Neuronal stem cell (in vitro differentiated cells): ENCODE measurements around the gene ZNF101. TPM values are rescaled to one million over a fixed set of nuclear protein-coding genes. Genes with fewer than 3 reads are reported as not detected.

Experiments used
- DNase-seq: peaks from one replicate; pipeline ENCODE4 v3.0.0-alpha.2; 2013; ENCODE audit warnings: low spot score
- H2AFZ ChIP-seq: one replicate; pipeline ENCODE4 v1.6.1; 2013; ENCODE audit warnings: mild to moderate bottlenecking, low read length, inconsistent platforms
- H2AK5ac ChIP-seq: 2 replicates; pipeline ENCODE4 v1.6.1; 2013; ENCODE audit warnings: low read depth, mild to moderate bottlenecking, inconsistent platforms, low read length, moderate library complexity, mixed read lengths
- H2BK120ac ChIP-seq: 2 replicates; pipeline ENCODE4 v1.6.1; 2013; ENCODE audit warnings: low read depth, mild to moderate bottlenecking, inconsistent platforms, low read length, moderate library complexity, mixed read lengths
- H2BK12ac ChIP-seq: one replicate; pipeline ENCODE4 v1.6.1; 2013; ENCODE audit warnings: low read length, inconsistent platforms
- H2BK15ac ChIP-seq: 2 replicates; pipeline ENCODE4 v1.6.1; 2013; ENCODE audit warnings: mild to moderate bottlenecking, low read length, inconsistent platforms, mixed read lengths
- H2BK5ac ChIP-seq: one replicate; pipeline ENCODE4 v1.6.1; 2013; ENCODE audit warnings: inconsistent platforms, mild to moderate bottlenecking, low read length, moderate library complexity
- H3K14ac ChIP-seq: one replicate; pipeline ENCODE4 v1.6.1; 2013; ENCODE audit warnings: low read length, inconsistent platforms
- H3K18ac ChIP-seq: 2 replicates; pipeline ENCODE4 v1.6.1; 2013; ENCODE audit warnings: low read length, inconsistent platforms
- H3K23ac ChIP-seq: 2 replicates; pipeline ENCODE4 v1.6.1; 2013; ENCODE audit warnings: low read depth, mild to moderate bottlenecking, mixed read lengths, low read length, inconsistent platforms; ENCODE audit not compliant: poor library complexity
- H3K27ac ChIP-seq: replicated peaks from 3 replicates; pipeline ENCODE4 v1.5.1; 2013; ENCODE audit warnings: low read length, inconsistent platforms
- H3K27me3 ChIP-seq, 3 experiments: 2 replicates each; pipeline ENCODE4 v1.6.1; 2013; ENCODE audit warnings: low read length in 3 of 3, mild to moderate bottlenecking in 2 of 3, inconsistent platforms in 1 of 3, low read depth in 1 of 3, mixed read lengths in 1 of 3, moderate library complexity in 1 of 3; ENCODE audit not compliant: control insufficient read depth in 3 of 3, insufficient read depth in 3 of 3
- H3K36me3 ChIP-seq, 2 donors: replicated peaks in 1 of 2; 2 replicates each; pipeline ENCODE4 v1.6.1; 2013; ENCODE audit warnings: low read length in 2 of 2; ENCODE audit not compliant: control insufficient read depth in 2 of 2, insufficient read depth in 2 of 2
- H3K4ac ChIP-seq: 2 replicates; pipeline ENCODE4 v1.6.1; 2013; ENCODE audit warnings: inconsistent platforms, mild to moderate bottlenecking, low read length, moderate library complexity
- H3K4me1 ChIP-seq, 2 donors: 1 replicate in 1 of 2; 2 replicates in 1 of 2; pipeline ENCODE4 v1.6.1; 2013; ENCODE audit warnings: low read length in 2 of 2, low read depth in 1 of 2; ENCODE audit not compliant: control insufficient read depth in 2 of 2, insufficient read depth in 1 of 2
- H3K4me2 ChIP-seq: one replicate; pipeline ENCODE4 v1.6.1; 2013; ENCODE audit warnings: mild to moderate bottlenecking, low read length, inconsistent platforms; ENCODE audit not compliant: insufficient read depth, poor library complexity, severe bottlenecking
- H3K4me3 ChIP-seq, 2 donors: 2 replicates each; pipeline ENCODE4 v1.5.1; 2013; ENCODE audit warnings: low read length in 2 of 2, mild to moderate bottlenecking in 2 of 2, inconsistent platforms in 1 of 2, moderate library complexity in 1 of 2
- H3K79me1 ChIP-seq: one replicate; pipeline ENCODE4 v1.6.1; 2013; ENCODE audit warnings: low read depth, mild to moderate bottlenecking, inconsistent platforms, low read length, moderate library complexity
- H3K9ac ChIP-seq: one replicate; pipeline ENCODE4 v1.6.1; 2013; ENCODE audit warnings: mild to moderate bottlenecking, low read depth, low read length, inconsistent platforms; ENCODE audit not compliant: poor library complexity
- H3K9me3 ChIP-seq, 2 donors: replicated peaks in 1 of 2; 2 replicates each; pipeline versions ENCODE3 to v1.6.1; 2013; ENCODE audit warnings: low read length in 2 of 2, mild to moderate bottlenecking in 2 of 2, inconsistent platforms in 1 of 2, low read depth in 1 of 2, mixed read lengths in 1 of 2, moderate library complexity in 1 of 2; ENCODE audit not compliant: control insufficient read depth in 2 of 2, insufficient read depth in 1 of 2
- H4K8ac ChIP-seq: one replicate; pipeline ENCODE4 v1.6.1; 2013; ENCODE audit warnings: low read depth, mild to moderate bottlenecking, inconsistent platforms, low read length, moderate library complexity
- H4K91ac ChIP-seq: one replicate; pipeline ENCODE4 v1.6.1; 2013; ENCODE audit warnings: low read length, low read depth, mild to moderate bottlenecking, inconsistent platforms; ENCODE audit not compliant: poor library complexity
- WGBS, 2 donors: extraction: QIAGEN DNeasy Blood & Tissue Kit; methylation state at CpG; one replicate each; pipeline ENCODE4 v1.1.7; 2013; ENCODE audit warnings: missing lambda C conversion rate in 2 of 2, mixed read lengths in 1 of 2; ENCODE audit not compliant: insufficient read length in 2 of 2, insufficient replicate concordance in 1 of 2; ENCODE audit errors: extremely low coverage in 2 of 2; 5-methylcytosine and 5-hydroxymethylcytosine counted together
- polyA plus RNA-seq, 2 experiments: library from polyadenylated mRNA; stranded (reverse); fragments of 200-250 nt; gene quantifications; one replicate each; pipeline ENCODE4 v1.2.3, GENCODE V29; 2013

The ZNF101 gene
- 14.0 TPM for polyA plus RNA-seq (2013, experiment 1 of 2)
- 14.0 TPM for polyA plus RNA-seq (2013, experiment 2 of 2)

DNA sequence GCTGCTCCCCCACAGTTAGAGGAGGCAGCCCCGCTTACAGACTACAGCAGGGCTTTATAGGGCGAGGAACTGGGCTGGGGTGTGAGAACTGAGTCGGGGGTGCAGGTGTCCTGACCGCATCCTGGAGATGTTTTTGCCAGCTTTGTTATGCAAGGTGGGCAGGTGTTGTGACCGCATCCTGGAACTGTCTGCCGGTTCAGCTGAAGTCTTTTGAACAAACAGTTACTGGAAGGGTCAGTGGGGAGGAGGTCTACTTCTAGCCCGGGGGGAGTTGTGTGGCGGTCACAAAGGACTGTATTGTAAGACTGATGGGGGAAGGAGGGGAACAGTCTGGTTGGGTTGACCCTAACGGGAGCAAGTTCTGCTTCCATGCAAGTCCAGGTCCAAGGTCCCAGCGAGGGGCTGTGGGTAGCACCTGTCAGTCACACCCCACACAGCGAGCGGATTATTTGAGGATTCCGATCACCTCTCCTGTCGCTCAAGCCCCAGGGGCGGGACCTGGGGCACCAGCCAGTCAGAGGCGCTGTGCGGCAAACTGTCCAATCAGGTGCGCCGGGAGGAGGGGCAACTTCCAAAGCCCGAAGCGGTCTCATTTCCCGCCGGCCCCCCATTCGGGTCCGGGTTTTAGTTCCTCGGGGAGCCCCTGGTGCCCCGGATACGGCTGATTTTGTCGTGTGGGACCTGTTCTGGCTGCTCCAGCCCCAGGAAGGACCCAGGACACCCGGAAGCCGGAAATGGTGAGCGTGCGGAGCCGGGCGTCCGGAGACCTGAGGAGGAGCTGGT, at the start of gene ZNF101:
TSS of gene ZNF101 (plus strand) at position 610 of the 783 bp plus-strand sequence. CDS start at position 735, 125 bp downstream.
- Histone ChIP-seq H3K27ac (peak within 1 kb of the TSS; percentile 76), H3K14ac (no peak within 1 kb of the TSS)
- WGBS, 2 donors: no CpG with 5 or more reads among the region's 36 CpGs

GRCh38 chr19:19619181-19619848, 49.3 kb upstream of the ZNF101 start:
- Histone ChIP-seq H3K9ac (no peak overlapping the region), H3K27me3 (no peaks in the 10 kb centered on the region), H3K4me2 (peak overlapping the region; percentile 83), H2BK5ac (no peak overlapping the region), H2AK5ac (peak overlapping the region; percentile 47), H3K18ac (peak overlapping the region; percentile 94), H2AFZ (peak overlapping the region; percentile 90), H3K27ac (no peak overlapping the region), H3K9me3 (no peaks in the 10 kb centered on the region), H4K8ac (no peak overlapping the region), H3K4ac (no peak overlapping the region), H3K36me3 (peaks cover 0 to 10% of the 10 kb centered on the region in 2 donors), H2BK15ac (peak overlapping the region; percentile 49), H4K91ac (no peak overlapping the region), H2BK12ac (no peak overlapping the region), H3K14ac (no peak overlapping the region), H2BK120ac (no peak overlapping the region), H3K23ac (peak overlapping the region; percentile 96), H3K79me1 (no peaks in the 10 kb centered on the region), H3K4me3 (peak overlapping the region in 1 of 2 donors; percentile 72), H3K4me1 (peaks cover 5% of the 10 kb centered on the region in 2 donors)
- no peak for DNase-seq
- no CpG with 5 or more reads among the region's 21 CpGs for WGBS, 2 donors

More for the DNA sequence above, at the start of gene ZNF101:
- peak; percentile 89 for DNase-seq
- Histone ChIP-seq H2AFZ (peak within 1 kb of the TSS; percentile 87), H3K4me1 (peaks cover 3 to 6% of the 10 kb centered on the region in 2 donors), H3K4ac (no peak within 1 kb of the TSS), H2BK12ac (no peak within 1 kb of the TSS), H2BK5ac (peak within 1 kb of the TSS; percentile 82), H2BK120ac (no peak within 1 kb of the TSS), H3K23ac (peak within 1 kb of the TSS; percentile 73), H4K91ac (no peak within 1 kb of the TSS), H3K18ac (peak within 1 kb of the TSS; percentile 98), H3K9ac (peak within 1 kb of the TSS; percentile 79), H2BK15ac (peak within 1 kb of the TSS; percentile 75), H4K8ac (no peak within 1 kb of the TSS), H3K36me3 (peaks cover 0 to 26% of the 10 kb centered on the region in 2 donors), H3K9me3 (peaks cover 0 to 34% of the 10 kb centered on the region in 2 donors), H3K4me3 (peak within 1 kb of the TSS; percentile 97), H3K79me1 (peaks cover 6% of the 10 kb centered on the region), H3K27me3 (no peaks in the 10 kb centered on the region), H2AK5ac (no peak within 1 kb of the TSS), H3K4me2 (peak within 1 kb of the TSS; percentile 67)

DNA sequence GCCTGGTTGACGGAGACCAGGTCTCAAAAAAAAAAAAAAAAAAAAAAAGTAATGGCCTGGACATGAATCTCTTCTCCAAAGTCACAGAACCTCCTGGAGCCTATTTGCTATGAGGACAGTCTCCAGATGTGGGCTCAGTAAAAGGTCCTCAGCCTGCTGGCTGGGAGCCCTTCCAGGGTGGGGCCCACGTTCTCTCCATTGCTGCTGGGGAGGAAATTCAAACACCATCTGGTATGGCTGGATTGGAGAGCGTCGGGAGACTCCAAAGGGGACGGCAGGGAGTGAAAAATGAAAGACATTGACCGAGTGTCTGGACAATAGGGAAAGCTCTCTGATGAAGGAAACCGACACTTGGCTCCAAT, 48.8 kb upstream of the ZNF101 start:
- WGBS, 2 donors: no CpG with 5 or more reads among the region's 7 CpGs
- no peak overlapping the region for H3K27ac ChIP-seq
- H2AFZ ChIP-seq: no peak overlapping the region

DNA sequence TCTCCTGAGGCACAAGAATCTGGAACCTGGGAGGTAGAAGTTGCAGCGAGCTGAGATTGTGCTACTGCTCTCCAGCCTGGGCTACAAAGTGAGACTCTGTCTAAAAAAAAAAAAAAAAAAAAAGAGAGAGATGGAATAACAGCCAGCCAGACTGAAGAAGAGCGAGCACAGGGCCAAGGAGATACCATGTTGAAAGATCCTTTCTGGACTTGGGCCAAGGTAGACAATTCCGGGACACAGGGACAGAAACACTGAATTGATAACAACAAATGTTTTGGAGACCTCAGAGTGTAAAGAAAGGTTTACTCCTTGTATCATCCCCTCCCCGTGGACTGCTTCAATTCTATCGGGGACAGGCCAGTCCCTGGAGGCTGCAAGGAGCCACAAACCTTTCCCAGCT, 45.3 kb upstream of the ZNF101 start:
- Histone ChIP-seq H4K91ac (no peak overlapping the region), H3K4me1 (peaks cover 5 to 18% of the 10 kb centered on the region in 2 donors), H3K23ac (no peak overlapping the region), H2BK120ac (no peak overlapping the region), H3K79me1 (peaks cover 13% of the 10 kb centered on the region), H3K4ac (no peak overlapping the region), H3K9me3 (no peaks in the 10 kb centered on the region), H2BK12ac (no peak overlapping the region), H2BK5ac (no peak overlapping the region), H3K14ac (no peak overlapping the region), H2AK5ac (no peak overlapping the region), H2BK15ac (no peak overlapping the region), H3K4me3 (no peak overlapping the region), H3K18ac (no peak overlapping the region), H3K36me3 (peaks cover 0 to 17% of the 10 kb centered on the region in 2 donors), H3K4me2 (no peak overlapping the region), H3K9ac (no peak overlapping the region), H2AFZ (no peak overlapping the region), H4K8ac (no peak overlapping the region), H3K27me3 (no peaks in the 10 kb centered on the region), H3K27ac (no peak overlapping the region)
- WGBS, 2 donors: no CpG with 5 or more reads among the region's 5 CpGs
- no peak for DNase-seq

More for the DNA sequence above, 48.8 kb upstream of the ZNF101 start:
- H4K91ac ChIP-seq: no peak overlapping the region
- H3K4me3 ChIP-seq: peak overlapping the region in 1 of 2 donors; percentile 52
- no peak overlapping the region for H4K8ac ChIP-seq
- peaks cover 5% of the 10 kb centered on the region in 2 donors for H3K4me1 ChIP-seq
- no peak overlapping the region for H2BK120ac ChIP-seq
- H3K4me2 ChIP-seq: no peak overlapping the region
- H2BK12ac ChIP-seq: no peak overlapping the region
- H2BK5ac ChIP-seq: no peak overlapping the region
- H3K14ac ChIP-seq: no peak overlapping the region
- no peak overlapping the region for H3K23ac ChIP-seq
- H3K18ac ChIP-seq: no peak overlapping the region
- H3K4ac ChIP-seq: no peak overlapping the region
- H3K27me3 ChIP-seq: no peaks in the 10 kb centered on the region
- no peak overlapping the region for H2BK15ac ChIP-seq
- no peak overlapping the region for H3K9ac ChIP-seq
- H3K9me3 ChIP-seq: no peaks in the 10 kb centered on the region
- DNase-seq: no peak
- H3K36me3 ChIP-seq: peaks cover 0 to 12% of the 10 kb centered on the region in 2 donors
- H2AK5ac ChIP-seq: no peak overlapping the region
- H3K79me1 ChIP-seq: no peaks in the 10 kb centered on the region
